Activated CD8-positive, alpha-beta memory T cell treated with anti-CD3 and anti-CD28 coated beads, Interleukin-2, amount 50 U/mL, for 4 hours (primary cell): Measurements from ENCODE around the gene METTL13.

Source experiments
- DNase-seq: peaks from one replicate; pipeline ENCODE4 v3.0.0-alpha.2; 2020

Gene METTL13

DNA sequence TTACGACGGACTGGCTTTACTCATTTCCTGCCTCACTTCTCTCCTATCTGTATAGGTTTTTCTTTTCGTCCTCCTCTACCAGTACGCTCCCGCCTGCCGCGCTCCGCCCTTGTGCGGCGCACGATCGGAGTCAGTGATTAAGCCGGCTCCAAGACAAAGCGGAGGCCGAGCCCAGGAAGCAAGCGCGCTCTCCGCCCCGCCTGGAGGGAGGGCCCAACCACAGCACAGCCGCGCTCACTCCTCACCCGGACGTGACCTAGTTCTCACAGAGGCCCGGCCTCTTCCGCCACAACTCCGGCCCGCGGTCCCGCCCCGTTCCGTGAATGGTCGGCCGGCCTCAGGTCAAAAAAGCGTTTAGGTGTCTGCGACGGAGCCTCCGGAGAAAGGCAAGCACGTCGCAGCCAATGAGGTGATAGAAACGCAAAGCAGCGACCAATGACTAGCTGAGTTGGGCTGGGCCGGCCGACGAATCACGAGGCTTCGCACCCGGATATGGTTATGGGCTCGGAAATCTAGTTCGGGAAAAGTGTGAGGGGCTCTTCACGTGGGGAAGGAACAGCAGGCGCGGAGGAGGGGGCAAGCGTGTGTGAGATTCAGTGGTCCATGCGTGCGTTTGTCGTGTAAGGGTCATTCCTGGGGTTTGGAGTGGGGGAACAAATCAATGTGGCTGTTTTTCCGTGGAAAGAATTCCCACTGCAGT lies at the start of gene METTL13:
TSS of gene METTL13 (plus strand) at position 485 of the 700 bp plus-strand sequence. CDS start 308 bp downstream, outside the sequence.
- peak; percentile 96 for DNase-seq

DNA sequence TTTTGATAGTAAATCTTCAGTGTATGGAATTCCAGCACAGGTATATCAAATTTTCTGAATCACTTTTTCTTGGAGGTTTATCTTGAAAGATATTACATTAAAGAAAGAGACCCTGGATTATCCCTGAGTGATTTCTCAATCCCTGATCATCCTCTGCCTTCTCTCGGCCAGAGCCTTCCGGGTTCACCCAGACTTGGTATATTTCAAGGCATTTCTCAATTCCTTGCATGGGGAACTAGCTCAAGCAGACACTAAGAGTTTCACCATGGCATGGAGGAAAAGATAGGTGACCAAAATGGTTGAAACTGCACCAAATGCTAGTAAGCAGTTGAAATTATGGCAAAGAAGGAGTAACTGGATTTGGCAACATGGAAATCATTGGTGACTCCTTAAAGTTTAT lies 45.3 kb upstream of the METTL13 start:
- DNase-seq = no peak

DNA sequence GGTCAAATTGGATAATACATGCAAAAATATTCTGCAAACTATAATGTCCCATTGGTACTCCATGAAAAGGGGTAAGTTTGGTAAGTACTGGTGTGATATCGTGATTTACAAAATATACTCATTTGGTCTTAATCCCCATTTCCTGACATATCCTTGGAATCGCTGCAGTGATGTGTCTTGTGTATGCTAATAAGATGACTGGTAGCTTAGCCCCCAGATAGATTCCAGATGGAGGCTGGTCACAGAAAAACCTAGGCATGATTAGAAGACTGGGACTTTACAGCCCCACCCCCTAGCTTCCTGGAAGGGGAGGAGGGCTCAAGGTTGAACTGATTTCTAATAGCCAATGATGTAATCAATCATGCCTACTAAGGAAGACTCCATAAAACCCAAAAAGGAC lies 42.5 kb upstream of the METTL13 start:
- DNase-seq = no peak

GRCh38 chr1:171739656-171740055 lies 41.8 kb upstream of the METTL13 start:
- no peak for DNase-seq

- no peak for DNase-seq
Measured at GRCh38 chr1:171740356-171740863, 41.0 kb upstream of the METTL13 start.

DNA sequence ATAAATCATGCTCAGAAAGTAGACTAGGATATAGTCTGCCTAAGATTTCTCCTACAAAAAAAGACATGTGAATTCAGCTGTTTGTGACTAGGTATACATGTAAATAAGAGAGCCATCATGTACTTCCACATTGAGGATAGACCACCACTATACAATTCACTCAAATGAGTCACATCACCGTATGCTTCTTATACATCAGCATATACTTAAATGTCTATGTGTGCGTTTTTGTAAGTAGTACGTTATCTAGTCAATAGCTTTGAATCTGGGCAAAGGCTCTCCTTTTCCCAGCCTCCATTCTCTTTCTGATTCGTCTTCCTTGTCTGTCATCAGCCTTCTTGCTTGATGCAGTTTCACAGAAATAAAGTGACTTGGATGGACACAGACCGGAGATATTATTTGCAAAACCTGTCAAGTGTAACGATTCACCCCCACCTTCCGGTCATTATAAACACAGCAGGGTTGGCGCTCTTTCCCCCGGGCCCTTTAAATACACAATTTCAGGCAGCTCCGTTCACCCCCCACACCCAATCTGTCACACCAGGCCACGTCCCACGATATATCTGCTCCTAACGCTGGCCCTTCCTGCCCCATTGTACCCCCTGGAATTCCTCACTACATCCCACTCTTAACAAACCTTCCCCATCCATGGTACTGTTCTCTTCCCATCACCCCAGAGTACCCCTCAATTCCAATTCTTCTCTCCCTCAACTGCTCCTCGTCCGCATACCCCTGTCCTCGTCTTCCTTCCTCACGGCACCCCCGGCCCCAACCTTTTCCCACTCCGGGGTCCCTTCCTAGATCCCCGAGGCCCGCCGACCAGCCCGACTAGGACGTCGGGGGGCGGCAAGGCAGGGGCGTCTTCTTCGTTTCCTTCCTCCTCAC lies 40.2 kb upstream of the METTL13 start:
- DNase-seq = peak; percentile 33

DNA sequence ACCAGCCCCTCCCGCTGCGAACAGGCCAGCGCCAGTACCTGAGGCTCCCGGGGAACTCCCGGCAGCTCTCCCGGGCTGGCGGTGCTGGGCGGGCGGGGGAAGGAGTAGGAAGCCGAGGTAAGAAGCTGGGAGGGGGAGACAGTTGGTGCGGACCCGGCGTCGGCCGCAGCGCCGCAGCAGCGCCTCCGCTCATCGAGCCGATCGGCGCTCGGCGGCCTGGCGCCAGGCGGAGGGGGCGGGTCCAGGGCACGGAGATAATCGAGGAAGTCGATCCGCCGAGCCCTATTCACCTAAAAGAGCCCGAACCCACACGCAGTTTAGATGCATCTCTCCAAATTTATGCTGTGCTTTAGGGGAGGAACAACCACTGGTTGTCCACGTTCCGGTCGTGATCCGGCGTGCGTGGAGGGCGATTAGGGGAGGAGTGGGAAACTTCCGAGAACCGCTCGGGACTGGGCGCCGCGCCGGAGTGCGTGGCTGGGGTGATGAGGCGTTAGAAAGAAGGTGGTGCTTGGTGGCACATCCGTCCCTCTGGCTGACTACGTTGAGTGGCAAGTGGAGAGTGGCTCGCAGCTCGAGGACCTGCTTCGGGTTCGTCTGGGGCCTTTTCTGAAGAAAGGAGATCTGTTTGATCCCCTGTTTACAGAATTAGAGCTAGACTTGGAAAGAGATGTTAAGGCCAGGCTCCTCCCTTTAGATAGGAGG lies 39.4 kb upstream of the METTL13 start, which contains the start of gene VAMP4:
TSS of gene VAMP4 (minus strand) at position 194 of the 705 bp plus-strand sequence. CDS start 3,651 bp downstream, outside the sequence.
- DNase-seq = peak; percentile 85

DNA sequence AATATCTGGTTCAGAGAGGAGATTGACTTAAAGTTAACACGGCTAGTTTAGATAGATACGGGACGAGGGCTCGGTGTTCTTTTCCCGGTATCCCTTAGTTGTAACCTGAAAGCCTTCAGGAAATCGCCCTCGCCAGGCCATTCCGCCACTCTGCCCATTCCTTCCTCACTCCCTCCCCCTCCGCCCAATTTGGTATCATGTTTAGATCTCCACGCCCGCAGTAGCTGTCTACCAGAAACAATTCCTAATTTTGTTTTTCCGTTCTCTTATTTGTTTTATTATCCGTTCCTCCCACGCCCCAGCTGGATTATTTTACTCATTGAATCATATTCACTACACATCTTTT lies 38.9 kb upstream of the METTL13 start:
- DNase-seq = no peak

DNA sequence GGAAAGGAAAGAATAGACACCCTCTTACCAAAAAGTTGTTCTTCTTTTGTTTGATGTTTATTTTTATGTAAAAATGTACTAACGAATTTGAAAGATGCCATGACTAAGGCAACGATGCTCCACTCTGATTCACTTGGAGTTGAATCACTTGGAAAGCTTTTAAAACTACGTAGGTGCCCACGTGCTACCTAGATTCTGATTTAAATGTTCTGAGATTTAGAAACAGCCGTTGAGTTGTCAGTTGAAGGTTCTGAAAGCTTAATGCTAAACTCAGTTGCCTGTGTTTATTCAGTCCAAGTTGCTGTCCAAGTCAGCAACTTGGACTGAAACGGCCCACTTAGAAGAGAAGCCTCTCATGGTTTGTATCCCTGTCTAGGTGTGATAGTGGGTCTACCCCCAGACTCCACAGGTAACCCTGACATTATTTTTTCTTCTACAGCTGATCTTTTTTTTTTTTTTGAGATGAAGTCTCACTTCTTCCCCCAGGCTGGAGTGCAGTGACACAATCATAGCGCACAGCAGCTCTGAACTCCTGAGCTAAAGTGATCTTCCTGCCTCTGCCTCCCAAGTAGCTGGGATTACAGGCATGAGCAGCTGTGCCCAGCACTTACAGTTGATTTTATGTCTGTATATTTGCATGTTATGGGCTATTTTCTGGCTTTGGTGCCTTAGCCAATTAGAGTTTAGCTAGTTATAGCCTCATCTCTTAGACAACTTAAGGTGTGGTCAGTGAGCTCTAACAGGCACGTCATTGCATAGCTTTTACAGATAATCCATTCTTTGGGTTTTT lies 38.2 kb upstream of the METTL13 start:
- DNase-seq = no peak

GRCh38 chr1:171744986-171745385 lies 36.5 kb upstream of the METTL13 start:
- no peak for DNase-seq

- no peak for DNase-seq
Measured at GRCh38 chr1:171748651-171749050, 32.8 kb upstream of the METTL13 start.

- no peak for DNase-seq
Measured at GRCh38 chr1:171751221-171751620, 30.2 kb upstream of the METTL13 start.

GRCh38 chr1:171753182-171753581 lies 28.3 kb upstream of the METTL13 start:
- no peak for DNase-seq

- DNase-seq = no peak
Measured at GRCh38 chr1:171753685-171754352, 27.6 kb upstream of the METTL13 start.

DNA sequence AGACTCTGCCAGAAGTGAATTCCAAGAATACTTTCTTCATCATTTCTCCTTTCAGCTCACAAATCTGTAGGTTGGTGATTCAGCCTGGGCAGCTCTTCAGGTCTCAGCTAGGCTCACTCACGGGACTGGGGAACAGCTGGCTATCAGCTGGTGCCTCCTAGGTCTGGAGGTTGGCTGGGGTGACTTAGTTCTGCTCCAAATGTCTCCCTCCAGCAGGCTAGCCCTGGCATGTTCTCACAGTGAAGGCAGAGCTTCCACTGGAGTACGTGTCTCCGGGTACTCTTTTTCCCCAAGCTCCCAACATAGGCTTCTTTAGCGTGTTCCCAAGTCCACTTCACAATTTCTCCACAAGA lies 27.1 kb upstream of the METTL13 start:
- no peak for DNase-seq

DNA sequence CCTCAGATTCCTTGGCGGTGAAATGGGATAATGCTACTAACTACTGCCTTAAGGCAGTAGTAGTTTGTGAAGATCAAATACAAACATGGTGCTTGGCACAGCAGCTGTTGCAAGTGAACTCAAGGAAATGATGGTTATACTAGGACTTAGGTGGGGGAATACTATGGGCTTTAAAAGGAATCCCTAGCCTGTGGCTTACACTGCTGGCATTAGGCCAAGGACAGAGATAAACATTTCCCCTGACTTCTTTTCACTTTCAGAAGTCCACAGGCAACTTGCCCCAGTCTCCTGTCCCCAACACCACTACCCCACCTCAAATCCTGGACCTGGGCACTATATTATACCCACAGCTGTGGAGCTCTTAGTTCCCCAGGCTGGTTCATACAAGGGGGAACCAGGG lies 26.5 kb upstream of the METTL13 start:
- DNase-seq = no peak

DNA sequence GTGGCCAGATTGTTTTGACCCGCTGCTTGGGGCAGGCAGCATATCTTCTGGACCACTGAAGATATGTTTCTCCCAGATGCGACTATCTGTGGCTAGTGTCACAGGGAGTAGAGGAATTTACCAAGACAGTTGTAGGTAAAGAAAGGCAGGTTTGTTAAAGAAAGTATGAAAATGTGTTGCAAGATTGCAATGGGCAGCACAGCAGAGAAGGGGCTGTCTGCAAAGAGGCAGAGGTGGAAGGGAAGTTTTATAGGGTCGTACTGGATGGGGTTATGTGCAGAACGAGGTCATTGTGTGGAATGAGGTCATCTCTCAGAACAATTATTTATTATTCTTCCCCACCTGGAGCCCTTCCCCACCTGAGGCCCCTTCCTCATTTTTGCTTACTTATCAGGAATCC lies 24.6 kb upstream of the METTL13 start:
- DNase-seq = no peak

- DNase-seq = no peak
Measured at GRCh38 chr1:171758011-171758410, 23.4 kb upstream of the METTL13 start.

DNA sequence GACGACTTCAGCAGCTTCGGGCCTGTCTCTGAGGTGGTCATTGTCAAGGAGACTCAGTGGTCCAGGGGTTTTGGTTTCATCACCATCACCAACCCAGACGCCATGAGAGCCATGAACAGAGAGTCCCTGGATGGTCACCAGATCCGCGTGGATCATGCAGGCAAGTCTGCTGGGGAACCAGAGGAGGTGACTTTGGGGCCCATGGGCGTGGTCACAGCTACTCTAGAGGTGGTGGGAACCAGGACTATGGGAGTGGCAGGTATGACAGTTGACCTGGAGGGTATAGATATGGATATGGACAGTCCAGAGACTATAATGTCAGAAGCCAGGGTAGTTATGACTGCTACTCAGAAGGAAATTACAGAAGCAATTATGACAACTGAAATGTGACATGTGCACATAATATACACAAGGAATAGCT lies 19.3 kb upstream of the METTL13 start:
- DNase-seq = no peak

DNA sequence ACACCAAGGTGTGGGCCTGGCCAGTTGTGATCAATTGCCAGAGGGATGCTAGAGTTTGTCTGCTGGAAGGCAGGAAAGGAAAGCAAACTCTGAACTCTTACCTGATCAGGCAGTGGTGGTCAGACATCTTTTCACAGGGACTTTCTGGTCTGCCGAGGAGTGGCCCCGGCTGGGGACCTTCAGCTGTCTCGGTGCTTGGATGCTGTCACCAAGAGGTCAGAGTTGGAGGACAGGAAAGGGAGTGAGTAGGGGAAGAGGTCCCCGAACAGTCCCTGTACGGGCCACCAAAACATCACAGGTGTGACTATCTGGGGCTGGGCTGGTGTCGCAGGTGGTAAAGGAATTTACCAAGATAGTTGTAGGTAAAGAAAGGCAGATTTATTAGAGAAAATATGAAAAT lies 17.7 kb upstream of the METTL13 start:
- DNase-seq = no peak

DNA sequence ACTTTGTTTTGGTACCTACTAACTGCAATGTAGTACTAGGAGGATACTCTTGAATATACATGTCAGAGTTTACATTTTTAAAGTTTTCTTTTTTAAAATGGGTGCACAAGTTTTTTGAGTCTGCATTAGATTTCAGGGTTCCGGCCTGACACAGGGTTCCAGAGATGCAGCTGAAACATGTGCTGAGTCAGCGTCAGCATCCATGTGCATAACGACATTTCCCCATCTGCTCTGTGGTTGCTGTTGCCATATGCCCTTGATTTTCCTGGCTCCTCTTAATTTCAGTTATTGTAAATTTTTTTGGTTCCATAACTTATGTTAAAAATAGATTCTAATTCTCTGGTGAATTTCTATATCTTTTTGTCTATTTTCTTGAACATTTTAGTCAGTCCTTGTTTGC lies 12.3 kb upstream of the METTL13 start:
- no peak for DNase-seq

- no peak for DNase-seq
Measured at GRCh38 chr1:171769754-171770153, 11.7 kb upstream of the METTL13 start.
